HG03039 (cell line): Measurements from ENCODE around the gene HDHD5.

Experiments used
- ATAC-seq: cut with Tn5 transposase; IDR thresholded peaks from one replicate; pipeline ENCODE4 v1.9.1; 2021; ENCODE audit warnings: mild to moderate bottlenecking, moderate library complexity; ENCODE audit not compliant: unreplicated experiment

HDHD5 gene

DNA sequence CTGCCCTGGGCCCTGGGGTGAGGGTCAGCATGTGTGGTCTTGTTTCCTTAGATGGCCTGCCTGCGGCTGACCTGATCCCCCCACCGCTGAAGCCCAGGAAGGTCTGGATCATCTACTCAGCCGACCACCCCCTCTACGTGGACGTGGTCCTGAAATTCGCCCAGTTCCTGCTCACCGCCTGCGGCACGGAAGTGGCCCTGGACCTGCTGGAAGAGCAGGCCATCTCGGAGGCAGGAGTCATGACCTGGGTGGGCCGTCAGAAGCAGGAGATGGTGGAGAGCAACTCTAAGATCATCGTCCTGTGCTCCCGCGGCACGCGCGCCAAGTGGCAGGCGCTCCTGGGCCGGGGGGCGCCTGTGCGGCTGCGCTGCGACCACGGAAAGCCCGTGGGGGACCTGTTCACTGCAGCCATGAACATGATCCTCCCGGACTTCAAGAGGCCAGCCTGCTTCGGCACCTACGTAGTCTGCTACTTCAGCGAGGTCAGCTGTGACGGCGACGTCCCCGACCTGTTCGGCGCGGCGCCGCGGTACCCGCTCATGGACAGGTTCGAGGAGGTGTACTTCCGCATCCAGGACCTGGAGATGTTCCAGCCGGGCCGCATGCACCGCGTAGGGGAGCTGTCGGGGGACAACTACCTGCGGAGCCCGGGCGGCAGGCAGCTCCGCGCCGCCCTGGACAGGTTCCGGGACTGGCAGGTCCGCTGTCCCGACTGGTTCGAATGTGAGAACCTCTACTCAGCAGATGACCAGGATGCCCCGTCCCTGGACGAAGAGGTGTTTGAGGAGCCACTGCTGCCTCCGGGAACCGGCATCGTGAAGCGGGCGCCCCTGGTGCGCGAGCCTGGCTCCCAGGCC lies 50.6 kb downstream of the HDHD5 start:
- no peak for ATAC-seq

GRCh38 chr22:17107547-17107810 lies 51.6 kb downstream of the HDHD5 start:
- no peak for ATAC-seq

DNA sequence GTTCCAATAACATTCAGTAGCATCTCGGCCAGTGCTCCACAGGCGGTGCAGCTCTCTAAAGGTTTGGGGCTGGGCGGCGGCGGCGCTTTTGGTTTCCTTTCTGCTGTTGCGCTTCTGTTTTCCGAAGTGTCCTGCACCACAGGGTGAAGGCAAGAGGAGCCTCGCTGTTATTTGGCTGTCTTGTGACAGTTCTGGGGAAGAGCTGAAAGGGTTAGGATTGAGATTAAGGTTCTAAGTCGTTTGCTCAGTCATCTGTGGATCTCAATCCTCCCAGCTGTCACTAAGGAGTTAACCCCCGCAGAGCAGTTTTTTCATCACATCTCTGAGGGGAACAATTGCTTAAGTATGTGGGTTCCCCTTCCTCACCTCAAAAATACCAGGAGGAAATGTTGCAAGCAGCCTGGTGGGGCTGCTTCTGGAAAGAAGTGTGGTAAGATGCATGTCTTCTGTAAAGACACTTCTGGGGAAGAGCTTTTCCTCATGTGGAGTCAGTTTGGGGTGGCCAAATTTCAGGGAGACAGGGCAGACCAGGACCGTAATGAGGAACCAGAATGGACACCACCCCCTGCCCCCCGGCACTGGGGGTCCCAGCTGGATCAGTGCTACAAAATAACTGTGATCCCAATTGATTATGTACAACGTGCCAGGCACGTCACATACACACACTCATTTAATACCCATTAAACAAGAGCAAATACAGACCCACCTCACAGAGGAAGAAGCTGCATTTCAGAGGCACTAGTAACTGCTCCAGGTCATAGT lies 52.1 kb downstream of the HDHD5 start:
- ATAC-seq: no peak

- ATAC-seq: no peak
Observed at GRCh38 chr22:17106161-17106784, 52.8 kb downstream of the HDHD5 start.

DNA sequence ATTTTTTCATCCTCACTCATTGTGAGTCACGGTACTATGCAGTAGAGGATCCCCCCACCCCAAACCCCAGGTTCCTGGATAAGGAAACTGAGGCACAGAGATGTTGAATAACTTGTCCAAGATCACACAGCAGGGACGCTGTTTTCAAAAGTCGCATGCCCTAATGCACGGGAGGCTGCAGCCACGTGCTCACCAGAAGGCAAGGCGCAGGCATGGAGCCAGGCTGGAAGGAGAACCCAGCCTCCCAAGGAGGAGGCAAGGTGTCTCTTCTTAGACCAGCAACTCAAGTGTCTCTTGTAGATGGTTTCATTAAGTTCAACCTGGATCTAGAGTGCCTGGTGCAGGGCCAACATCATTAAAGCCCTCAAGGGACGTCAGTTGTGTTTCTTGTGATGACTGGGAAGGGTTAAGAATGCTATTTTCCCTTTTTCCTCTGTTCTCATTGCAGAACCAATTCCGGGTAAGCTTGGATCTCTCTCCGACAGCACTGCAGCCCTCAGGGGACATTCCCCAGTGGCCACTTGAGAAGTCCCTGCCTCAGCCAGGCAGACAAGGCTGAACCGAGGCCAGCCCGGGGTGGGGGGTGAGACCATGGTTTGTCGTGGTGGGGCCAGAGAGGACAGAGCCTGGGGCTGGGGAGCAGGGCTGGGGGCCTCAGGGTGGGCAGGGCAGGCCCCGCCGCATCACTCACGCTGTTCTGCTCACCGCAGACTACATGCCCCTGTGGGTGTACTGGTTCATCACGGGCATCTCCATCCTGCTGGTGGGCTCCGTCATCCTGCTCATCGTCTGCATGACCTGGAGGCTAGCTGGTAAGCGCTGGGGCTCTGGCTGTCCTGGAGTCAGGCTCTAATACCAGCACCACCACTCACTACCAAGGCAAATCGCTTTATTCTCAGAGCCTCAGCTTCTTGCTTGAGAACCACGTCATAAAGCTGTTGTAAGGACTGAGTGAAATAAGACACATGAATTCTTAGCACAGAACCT lies 53.6 kb downstream of the HDHD5 start:
- ATAC-seq: no peak

GRCh38 chr22:17104336-17104935 lies 54.6 kb downstream of the HDHD5 start:
- ATAC-seq: no peak

- ATAC-seq: no peak
Observed at GRCh38 chr22:17103351-17103750, 55.7 kb downstream of the HDHD5 start.

DNA sequence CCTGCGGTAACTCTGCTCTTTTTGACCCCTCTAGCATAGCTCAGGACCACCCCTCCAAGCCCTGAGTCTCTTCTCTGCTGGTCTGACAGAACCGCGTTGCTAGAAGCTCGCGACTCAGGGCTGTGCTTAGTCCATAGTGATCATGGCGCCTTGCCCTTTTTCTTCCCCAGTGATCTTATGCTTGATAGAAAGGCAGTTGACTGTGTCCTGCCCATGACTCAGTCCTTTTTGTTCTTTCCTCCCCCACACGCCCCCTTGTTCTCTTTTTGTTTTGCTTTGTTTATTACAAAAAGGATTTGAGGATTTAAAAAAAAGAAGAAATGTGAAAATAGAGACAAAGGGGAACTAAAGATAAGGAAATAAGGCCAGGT lies 56.8 kb downstream of the HDHD5 start:
- ATAC-seq: no peak

DNA sequence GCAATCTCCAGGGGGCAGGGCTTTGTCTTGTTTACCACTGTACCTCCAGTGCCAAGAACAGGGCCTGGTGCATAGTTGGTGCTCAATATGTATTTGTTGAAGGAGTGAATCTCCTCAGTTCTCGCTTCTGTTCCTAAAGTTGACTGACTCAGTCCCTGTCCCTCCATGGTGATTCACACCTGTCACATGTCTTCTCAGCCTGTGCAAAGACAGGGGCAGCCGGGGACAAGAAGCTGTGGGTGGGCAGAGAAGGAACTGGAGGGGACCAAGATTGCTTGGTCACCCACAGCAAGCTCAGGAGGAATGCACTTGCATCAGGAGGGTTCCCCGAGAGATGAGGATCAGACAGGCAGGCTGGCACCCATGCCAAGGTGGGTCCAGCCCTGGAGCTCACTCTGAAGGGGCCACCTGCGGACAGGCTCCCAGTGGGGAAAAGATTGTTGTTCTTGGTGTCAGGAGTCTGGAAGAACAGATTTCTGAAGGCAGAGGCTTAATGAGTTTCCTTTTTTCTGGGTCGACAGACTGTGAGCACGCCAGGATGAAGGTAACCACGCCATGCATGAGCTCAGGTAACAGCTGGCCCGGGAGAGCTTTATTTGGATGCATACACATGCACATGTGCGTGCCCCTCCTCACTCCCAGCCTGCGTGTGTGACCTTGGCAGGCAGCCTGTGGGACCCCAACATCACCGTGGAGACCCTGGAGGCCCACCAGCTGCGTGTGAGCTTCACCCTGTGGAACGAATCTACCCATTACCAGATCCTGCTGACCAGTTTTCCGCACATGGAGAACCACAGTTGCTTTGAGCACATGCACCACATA lies 57.4 kb downstream of the HDHD5 start:
- no peak for ATAC-seq

DNA sequence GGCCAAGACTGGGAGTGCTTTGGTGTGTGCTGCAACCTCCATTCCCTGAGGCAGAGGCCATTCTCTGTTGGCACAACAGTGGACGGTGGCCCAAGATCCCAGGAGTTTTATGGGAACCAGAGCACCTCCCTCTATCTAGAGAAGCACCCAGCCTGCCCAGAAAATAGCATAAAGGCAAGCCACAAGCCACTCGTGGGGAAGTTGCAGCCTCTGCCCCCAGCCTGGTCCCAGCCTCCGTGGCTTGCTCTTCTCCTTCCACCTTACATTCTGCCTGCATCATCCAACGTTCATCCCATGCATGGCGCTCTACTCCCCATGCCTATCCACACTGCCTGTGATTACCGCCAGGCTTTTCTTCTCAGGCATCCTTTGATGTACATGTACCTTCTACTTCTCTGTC lies 58.5 kb downstream of the HDHD5 start:
- ATAC-seq: no peak

DNA sequence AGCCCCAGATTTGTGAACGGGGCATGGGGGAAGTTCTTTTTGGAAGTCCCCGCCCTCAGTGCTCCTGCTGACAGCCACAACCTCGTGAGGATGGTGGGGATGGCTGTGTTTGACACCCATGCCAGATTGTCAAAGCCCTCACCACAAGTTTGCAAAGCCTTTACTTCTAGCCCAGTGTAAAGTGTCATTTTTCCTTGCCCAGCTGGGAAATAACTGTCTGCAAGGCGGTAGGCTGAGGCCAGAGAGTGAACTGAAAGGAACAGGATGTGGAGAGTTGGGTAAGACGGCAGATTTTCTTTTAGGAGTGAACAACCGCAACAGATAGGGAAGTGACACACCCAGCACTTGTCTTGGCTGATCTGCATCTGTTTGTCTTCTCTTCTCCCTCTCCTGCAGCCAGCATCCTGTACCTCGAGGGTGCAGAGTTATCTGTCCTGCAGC lies 60.7 kb downstream of the HDHD5 start:
- ATAC-seq: no peak

- ATAC-seq: no peak
Observed at GRCh38 chr22:17097701-17098100, 61.4 kb downstream of the HDHD5 start.

DNA sequence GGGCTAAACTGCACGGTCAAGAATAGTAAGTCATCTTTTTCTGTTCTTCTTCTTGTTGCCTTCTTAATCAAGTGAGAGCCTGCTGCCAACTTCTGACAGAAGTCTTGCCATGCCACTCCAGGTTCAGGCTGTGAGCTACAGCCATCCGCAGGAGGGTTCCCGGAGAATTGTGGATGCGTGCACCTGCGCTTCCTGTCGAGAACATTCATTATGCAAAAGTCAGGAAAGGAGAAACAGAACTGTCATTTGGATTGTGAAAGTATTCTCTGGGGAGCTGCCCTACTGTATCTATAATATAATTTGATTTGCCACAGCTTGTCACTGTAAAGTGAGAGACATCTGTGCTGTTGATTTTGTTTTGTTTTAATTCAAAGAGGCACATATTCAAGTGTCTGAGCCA lies 62.0 kb downstream of the HDHD5 start:
- ATAC-seq: no peak

GRCh38 chr22:17096071-17096470 lies 63.0 kb downstream of the HDHD5 start:
- ATAC-seq: no peak

DNA sequence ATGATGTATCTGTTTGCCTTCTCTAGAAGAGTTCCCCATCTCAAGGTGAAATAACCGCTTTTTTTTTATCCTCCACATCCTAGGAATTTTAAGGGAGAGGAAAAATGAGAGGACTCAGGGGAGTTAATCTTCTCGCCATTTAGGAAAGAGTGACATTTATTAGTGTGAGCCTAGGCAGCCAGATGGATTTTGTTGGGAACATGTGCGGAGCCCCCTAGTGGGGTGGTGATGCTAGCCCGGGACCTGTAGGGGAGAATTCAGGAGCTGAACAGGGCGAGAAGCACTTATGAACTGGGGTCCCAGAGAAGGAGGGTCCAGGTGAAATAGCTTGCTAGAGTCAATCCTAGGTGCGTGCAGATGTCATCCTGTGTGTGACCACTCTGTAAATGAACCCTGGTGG lies 63.5 kb downstream of the HDHD5 start:
- ATAC-seq: no peak

GRCh38 chr22:17093081-17093480 lies 66.0 kb downstream of the HDHD5 start:
- no peak for ATAC-seq

DNA sequence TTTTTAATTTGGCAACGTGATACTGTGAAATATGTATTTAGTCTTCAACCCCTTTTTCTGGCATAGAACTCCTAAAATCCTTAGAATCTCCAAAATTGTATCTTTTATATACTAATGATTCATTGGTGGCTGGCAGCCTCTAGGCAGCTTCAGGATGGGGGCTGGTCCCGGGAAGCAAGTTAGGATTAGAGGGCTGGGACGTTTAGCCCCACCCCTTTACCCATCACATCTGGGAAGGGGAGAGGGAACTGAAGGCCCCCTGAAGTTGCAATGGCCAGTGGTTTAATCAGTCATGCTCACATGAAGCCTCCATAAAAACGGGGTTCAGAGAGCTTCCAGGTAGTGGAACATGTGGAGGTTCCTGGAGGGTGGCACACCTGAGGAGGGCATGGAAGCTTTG lies 67.2 kb downstream of the HDHD5 start:
- no peak for ATAC-seq

- ATAC-seq: no peak
Observed at GRCh38 chr22:17090550-17090949, 68.5 kb downstream of the HDHD5 start.
